HuH-7 (cell line): ENCODE results near the gene CCDC158.

Experiments used
- DNase-seq: peaks from one replicate; pipeline ENCODE4 v3.0.0; 2011; ENCODE audit warnings: low spot score

The CCDC158 gene

DNA sequence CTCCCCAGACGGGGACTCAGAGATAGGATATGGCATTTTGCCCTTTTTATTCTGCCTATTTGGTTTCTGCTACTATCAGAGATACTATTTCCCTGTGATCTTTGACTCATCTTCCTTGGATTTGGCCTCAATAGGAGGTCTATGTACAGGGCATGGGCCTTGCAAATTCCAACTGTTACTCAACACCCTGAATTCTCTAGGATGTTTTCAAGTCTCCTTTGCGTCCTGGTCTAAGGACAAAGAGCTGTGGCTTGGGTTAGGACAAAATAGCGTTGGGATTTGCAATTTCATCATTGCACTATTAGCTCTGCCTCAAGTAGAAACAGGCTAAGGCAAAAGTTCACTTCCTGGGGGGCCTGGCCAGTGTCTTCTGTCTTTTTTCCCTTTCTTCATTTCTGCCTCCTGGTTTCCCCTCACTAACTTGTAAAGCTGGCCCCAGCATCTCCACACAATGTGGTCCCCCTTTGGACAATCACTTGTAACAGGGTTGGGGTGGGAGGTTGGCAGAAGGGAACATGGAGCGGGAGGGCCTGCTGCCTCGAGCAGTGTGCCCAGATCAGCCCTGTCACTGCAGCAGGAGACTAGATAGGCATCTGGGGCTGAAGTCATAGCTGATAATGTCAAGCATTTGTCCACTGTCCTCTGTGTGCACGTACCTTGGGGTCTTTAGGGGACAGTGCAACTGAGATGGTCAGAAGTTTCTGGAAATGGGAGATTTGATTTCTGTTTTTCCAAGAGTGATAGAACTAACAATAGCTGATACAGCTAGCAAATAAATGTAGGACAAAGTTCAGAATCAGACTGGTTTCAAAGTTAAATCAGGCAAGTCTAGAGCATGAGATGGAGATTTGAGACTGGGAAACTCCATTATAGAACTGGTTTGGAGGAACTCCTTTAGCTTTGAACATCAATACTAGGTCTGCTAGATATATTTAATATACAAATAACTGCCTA lies 140.2 kb downstream of the CCDC158 start:
- no peak for DNase-seq

DNA sequence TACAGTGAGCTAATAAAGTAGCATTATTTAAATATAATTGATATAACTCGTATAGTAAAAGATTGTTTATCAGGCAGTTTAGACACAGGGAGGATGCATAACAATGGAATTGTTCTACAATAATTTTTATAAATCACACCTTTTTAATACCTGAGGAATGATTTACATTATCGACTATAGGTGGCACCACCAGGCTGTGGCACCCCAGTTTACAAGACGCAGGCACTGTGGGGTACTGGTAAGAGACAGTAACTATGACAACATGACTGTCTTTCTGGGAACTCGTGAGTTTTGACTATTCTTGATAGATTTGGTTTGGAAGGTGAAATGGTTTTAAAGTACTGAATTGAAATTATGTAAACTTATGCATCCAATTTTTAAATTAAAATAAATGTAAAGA lies 141.5 kb downstream of the CCDC158 start:
- DNase-seq = no peak

DNA sequence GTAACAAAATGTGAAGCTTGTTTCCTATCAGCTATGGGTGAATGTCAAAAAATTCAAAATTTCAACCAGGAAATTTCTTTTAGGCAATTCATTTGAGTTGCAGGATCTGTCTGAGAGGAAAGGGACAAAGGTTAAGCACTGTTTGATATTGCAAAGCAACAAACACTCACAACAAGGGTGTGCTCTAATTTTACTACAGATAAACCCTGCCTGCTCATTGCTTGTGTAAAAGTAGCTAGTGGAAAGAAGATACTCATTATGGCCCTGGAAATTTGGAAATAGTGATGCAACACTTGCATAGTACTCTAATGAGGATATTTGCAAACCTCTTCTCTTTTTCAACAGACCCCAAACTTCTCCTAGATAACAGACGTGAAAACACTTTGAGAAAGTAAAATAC lies 142.4 kb downstream of the CCDC158 start:
- DNase-seq = no peak

DNA sequence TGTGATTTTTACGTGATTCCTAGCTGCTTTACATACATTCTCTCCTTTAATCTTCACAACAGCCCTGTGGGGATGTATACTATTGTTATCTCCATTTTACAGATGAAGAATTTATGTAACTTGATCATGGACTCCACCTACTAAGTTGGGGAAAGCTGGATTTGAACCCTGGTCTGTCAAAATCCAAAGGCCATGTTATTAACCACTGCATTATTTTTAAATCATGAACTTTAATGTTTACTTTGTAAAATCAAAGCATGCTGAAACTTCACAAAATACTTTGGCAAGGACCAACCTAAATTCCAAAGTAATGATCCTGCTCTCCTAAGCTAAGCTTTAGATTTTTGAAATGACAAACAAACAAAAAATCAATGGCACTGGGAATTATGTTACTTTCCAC lies 143.3 kb downstream of the CCDC158 start:
- no peak for DNase-seq

DNA sequence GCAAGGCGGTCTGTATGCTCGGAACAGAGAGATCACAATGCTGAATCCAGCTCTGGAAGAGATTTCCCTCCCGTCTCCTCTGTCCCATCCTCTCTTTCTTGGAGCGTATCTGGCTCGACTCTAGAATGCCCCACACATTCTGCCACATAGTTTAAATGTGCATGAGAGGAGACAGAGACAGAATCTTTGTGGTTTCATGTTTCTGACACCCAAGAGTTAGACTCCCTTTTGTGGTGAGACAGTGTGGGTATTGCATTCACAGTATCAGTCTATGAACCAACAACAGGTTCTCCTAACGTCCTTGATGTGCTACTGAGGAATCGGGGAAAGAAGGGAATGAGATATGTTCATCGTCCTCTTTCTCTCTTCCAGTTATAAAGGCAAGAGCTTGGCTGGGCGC lies 144.1 kb downstream of the CCDC158 start:
- DNase-seq = no peak

DNA sequence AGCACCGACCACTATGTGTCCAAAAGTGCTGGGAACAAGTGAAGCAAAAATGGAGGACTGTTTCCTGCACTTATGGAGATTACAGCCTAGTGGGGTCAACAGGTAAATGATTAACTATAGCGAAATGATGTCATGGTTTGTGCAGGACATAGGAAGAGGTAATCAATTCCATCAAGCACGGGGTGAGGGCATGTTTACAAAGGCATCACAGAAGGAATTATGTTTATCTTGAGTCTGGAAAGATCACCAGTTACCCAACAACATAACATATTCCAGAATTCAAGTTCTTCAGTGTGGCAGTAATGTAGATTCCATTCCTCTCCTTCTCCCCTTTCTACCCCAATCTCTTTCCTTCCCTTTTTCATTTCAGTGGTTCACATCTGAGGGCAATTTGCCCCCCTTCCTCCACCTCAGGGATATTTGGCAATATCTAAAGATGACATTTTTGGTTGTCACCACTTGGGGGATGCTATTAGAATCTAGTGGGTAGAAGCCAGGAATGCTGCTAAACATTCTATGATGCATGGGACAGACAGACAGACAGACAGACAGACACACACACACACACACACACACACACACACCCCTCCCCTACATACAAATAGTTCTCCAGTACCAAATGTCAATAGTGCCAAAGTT lies 145.3 kb downstream of the CCDC158 start:
- DNase-seq = peak; percentile 39

DNA sequence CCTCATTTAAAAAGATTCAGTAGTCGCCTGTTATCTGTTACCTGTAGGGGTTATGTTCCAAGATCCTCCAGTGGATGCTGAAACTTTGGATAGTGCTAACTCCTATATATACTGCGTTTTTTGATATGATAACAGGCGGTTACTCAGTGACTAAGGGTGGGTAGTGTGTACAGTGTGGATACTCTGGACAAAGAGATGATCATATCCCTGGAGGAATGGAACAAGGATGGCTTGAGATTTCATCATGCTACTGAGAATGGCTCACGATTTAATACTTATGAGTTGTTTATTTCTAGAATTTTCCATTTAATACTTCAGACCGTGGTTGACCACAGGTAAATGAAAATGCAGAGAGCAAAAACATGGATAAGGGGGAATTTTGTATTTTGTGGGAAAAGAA lies 147.9 kb downstream of the CCDC158 start:
- no peak for DNase-seq

DNA sequence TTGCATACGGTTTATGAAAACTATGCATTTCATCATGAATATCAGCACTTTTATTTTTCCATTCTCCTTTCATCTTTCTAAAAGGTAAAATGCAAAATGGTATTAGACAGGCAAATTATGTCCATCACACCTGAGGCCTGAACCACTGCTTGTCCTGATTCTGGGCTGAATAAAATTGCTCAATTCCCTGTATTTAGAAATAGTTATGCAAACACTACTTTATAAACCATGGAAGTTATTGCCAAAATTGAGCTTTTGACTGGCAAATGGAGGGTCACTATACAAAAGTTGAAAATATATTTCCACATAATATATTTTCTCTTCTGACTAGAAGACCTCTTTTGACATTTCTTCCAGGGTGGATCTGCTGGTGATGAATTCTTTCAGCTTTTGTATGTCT lies 148.4 kb downstream of the CCDC158 start:
- no peak for DNase-seq

DNA sequence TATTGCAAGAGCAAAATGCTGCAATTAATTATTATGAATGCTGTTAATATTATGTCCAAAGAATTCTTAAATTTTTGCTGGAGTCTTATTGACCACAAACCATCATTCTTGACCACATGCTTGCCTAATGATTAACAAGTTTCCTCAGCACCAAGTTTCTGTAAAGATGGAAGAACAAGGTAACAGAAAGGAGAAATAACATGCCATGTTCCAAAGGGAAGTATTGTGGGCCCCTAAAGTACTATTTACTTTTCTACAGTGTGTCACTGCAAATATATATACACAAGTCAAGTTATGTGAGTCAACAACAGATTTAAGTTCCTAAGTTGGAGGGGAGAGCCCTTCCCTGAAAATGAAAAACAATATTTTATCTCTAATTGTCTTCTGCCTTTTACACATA lies 148.9 kb downstream of the CCDC158 start:
- DNase-seq = no peak

DNA sequence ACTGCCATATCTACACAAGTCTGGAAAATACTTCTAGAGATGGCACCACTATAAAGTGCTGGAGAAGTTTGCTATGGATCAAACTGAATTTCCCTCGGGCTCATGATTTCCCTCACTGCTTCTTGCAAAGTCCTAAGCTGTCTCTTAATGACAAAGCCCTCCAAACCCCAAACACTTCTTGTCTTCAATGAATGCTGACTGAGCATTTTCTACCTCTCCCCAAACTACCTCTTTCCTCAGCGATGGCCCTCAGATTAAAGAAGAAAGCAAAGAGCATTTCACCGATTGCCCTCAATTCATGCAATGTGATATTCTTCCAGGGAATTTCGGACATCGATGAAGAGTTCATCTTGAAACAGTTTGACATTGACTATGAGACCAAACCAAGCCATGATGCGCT lies 149.7 kb downstream of the CCDC158 start:
- DNase-seq = no peak

DNA sequence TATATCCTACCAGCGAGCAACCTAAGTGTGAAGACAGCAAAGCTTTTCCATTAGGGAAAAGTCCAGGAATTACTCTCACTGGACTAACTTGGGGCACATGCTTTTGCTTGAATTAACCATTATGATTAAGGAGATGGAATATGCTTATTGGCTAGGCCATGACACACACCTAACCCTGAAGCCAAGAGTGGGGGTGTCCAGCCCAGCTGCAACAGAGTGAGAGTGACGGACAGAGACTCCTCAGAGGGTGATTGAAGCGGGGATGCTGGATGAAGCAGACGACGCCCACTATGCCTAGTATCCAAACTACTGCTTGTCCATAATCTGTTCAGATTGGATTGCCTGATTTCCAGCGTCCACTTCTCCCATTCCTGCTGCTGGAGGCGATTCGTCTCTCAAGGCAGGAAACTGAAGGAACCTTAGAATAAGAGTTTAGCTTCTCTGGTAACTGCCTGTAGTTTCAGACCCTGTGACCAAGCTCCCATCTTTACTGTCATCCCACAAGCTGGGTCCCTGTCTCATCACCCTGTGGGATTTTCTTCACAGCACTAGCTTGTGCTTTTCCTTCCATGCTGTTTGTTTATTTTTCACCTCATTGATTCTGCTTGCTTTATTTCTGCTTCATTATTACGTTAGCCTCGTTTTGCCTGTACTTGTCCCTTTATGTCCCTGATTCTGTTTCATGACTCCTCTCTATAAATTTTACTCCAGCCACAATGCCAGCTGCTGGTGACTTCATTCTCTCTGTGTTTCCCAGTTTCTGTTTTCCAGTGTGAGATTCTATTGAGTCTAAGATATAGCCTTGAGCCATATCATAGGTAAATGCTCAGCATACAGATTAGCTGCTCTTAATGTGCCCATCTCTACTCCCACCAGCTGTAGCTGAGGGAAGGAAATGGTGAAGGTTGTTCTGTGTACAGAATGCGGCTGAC lies 150.4 kb downstream of the CCDC158 start:
- no peak for DNase-seq

DNA sequence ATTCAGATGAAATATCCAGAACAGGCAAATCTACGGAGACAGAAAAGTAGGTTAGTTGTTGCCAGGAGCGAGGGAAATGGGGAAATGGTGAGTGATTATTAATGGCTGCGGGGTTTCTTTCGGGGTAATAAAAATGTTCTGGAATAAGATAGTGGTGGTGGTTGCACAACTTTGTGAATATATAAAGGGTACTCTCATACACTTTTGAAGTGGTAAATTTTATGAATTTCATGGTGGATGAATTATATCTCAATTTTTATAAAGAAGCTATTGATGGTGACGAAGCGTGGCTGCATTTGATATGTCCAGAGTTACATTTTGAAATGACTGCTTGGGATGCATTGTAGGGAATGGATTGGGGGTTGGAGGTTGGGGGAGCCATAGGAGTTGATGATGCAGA lies 153.1 kb downstream of the CCDC158 start:
- no peak for DNase-seq

DNA sequence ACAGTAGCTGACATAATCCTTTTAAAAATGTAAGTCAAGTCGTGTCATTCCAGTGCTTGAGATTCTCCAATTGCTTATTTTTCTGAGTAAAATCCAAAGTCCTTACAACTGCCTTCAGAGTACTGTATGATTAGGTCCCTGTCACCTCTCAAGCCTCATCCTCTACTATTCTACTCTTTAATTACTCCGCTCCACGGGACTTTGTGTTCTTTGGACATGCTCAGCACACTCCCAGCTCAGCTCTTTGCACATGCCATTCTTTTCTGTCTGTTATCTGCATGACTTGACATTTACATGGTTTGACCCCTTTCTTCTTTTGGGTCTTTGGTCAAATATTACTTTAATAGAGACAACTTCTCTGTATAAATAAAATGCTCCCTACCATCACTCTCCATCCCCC lies 154.3 kb downstream of the CCDC158 start:
- DNase-seq = no peak

DNA sequence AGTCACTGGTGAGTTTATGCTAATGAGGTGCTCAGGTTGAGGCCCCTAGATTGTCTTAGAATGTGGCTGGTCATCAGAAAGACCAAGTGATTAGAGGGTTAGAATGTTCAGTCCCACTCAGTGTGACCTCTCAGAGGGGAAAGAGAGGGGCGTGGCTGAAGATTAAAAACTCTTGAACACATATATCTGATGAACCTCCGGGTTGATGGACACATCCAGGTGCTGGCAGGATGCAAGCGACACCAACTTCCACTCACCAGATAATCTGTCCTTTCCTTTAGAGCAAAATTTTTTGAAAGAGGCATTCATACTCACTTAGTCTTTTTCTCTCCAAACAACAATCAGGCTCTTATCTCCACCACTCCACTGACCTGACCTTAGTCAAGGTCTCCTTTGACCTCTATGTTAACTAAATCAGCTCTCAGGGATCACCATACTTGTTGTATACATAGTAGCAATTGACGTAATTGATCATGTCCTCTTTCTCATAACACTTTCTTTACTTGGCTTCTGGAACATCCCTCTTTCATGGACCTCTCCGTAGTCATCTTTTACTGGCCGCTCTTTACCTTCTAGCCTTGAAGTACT lies 155.2 kb downstream of the CCDC158 start:
- no peak for DNase-seq
